IPS DF 4.7 (cell line): ENCODE data around the gene THRA.

Experiments used
- DNase-seq: peaks from one replicate; pipeline ENCODE4 v3.0.0-alpha.2; 2013; ENCODE audit warnings: low spot score; ENCODE audit errors: extremely low read depth

Gene THRA

DNA sequence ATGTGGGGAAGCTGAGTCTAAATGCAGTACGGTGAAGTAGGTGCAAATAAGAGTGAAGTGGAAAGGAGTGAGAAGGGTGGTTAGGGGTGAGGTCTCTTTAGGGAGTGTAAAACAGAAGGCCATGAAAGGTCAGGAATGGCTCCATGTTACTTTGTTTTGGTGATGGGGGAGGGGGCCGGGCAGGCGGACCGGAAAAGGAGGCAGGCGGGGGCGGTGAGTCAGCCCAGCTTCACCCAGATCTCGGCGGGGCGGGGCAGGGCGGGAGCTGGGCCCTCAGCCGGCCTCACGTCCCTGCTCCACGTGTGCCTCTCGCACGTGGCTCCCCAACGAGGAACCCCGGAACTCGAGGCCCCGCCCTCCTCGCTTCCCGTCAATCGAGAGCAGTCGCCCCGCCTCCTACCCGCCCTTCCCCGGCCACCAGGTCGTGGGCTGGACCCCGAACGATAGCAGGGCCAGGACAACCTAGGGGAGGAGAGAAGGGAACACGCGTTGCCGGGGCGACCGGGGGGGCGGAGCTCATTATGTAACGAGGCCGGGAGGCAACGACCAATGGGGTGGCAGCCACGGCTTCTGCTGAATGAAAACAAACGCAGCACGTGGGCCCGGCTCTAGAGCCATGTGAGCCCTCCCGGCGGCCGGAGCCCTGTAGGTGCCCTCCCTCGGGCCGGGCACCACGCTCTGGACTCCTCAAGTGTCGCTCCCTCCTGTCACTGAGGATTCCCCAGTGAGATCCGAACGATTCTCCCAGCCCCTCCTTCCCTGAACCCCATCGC is 36.3 kb downstream of the THRA start:
- DNase-seq, result no peak

- no peak for DNase-seq
These were observed 37.1 kb downstream of the THRA start for GRCh38 chr17:40099619-40100418.

- no peak for DNase-seq
These were observed 37.6 kb downstream of the THRA start, which contains the start of gene NR1D1 for GRCh38 chr17:40100419-40100668. TSS of gene NR1D1 (minus strand) at chr17:40100589. CDS start at chr17:40100094, 495 bp downstream.

DNA sequence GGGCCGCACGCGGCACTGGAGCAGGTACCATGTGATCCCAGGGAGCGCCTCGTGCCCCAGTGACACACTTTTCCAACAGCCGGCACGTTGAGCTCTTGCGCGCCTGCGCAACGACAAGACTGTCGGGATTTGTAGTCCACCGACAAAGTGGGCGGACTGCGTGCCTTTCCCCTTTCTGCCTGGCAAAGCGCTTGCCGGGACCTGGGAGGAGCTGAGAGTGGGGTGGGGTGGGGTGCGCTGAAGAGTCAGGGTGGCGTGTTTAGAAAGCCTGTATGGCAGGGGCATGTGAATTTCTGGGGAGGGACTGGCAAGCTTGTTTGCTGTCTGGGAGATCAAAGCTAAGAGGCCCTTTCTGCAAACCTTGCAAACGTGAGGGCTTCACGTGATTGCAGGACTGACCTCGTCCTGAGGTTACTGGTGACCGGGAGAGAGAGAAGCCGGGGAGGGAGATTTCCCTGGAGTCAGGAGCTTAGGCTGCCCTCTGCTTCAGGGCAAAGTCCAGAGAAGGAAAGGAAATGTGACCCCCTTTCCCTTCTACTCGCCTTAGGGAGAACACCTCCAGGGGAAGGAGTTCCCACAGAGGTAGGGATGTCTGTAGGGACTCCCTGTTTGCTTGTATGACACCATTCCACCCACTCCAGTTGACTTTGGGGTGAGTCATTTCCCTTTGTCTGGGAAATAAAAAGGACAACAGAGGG is 38.1 kb downstream of the THRA start:
- no peak for DNase-seq

- DNase-seq, result no peak
These were observed 38.8 kb downstream of the THRA start for GRCh38 chr17:40101367-40102210.

- no peak for DNase-seq
These were observed 40.4 kb downstream of the THRA start for GRCh38 chr17:40103071-40103661.

DNA sequence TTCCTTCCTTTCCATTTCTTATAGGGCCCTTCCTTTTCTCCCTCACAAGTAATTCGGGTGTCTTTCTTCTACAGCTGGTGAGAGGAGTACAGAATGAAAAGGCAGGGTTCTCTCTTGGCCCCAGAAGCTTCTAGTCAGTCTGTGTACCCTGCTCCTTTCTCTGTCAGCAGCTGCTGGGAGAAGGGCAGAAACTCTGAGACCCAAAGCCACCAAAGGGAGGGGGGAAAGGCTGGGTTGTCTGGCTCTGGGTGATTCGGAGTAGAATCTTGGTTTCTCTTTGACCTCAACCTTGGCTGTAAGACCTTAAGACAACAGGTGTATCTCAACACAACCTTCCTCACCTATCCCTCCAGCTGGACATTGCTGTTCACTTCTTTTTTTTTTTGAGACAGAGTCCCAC is 40.9 kb downstream of the THRA start:
- DNase-seq, result no peak

DNA sequence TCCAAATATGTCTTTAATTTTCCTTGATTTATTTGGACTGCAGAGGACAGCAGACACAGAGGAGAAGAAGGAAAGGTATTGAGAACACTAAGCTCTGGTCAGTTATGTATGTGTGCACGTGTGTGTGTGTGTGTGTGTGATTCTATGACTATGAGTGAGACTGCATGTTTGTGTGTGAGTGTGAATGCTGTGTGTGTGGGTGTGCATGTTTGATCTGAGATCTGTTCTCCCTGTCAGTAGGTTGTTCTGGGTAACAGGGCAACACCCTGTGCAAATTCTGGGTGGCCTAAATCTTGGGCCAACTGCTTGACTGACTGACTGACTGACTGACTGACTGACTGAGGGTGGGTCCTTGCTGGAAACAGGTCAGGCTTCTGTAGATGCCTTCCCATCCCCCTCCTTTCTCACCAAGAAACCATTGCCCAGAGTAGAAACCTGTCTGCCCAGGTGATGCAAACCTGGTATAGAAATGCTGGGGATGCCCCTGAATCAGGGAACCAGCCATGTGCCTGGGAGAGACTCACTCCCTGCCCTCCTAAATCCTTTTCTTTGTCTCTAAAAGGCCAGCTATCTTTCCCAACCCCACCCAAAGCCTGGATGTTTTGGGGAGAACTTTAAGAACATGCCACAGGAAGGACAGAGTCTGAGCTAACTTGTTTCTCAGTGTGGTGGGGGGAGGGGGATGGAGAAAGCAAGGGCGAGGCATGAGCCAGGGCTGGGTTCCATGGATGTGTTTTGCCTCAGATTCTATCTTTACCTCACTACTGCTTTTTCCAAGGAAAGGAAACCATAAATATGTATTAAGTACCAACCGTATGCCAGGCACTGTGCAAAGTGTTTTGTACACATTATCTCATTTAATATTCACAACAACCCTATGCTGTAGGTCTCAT is 42.1 kb downstream of the THRA start:
- DNase-seq, result no peak

- no peak for DNase-seq
These were observed 43.3 kb downstream of the THRA start for GRCh38 chr17:40105861-40106759.

DNA sequence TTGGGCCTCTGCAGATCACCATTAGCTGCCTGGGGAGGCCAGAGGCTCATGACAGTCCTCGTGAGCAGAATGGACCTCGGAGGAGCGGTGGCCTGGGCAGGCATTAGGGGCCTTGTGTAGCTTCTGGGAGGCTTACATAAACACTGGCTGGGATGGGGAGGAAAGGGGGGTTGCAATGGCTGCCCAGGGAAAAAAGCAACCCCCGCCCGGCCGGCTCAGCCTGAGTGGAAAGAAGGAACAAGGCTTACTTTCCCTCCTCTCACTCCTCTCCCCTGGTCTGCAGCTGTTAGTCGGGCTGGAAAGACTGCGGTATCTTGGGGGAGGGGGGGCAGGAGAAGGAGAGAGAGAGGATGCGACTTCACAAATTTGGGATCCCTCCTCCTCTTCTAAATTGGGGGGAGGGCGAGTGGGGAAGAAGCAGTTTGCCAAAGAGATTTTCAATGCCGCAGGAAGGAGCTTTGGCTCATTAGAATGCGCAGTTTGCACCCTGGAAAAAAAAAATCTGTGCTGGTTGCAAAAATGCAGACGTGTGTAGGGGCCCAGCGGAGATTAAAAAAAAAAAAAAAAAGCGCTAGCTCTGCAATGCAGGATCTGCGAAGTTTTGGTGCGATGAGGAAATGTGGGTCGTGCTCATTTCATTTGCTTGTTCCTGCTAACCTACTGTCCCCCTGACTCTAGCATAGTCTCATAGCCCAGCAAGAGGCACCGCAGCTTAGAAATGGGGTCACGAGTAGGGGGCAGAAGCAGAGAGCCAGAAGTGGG is 44.2 kb downstream of the THRA start:
- DNase-seq, result no peak

- DNase-seq, result no peak
These were observed 44.9 kb downstream of the THRA start for GRCh38 chr17:40107522-40108174.

DNA sequence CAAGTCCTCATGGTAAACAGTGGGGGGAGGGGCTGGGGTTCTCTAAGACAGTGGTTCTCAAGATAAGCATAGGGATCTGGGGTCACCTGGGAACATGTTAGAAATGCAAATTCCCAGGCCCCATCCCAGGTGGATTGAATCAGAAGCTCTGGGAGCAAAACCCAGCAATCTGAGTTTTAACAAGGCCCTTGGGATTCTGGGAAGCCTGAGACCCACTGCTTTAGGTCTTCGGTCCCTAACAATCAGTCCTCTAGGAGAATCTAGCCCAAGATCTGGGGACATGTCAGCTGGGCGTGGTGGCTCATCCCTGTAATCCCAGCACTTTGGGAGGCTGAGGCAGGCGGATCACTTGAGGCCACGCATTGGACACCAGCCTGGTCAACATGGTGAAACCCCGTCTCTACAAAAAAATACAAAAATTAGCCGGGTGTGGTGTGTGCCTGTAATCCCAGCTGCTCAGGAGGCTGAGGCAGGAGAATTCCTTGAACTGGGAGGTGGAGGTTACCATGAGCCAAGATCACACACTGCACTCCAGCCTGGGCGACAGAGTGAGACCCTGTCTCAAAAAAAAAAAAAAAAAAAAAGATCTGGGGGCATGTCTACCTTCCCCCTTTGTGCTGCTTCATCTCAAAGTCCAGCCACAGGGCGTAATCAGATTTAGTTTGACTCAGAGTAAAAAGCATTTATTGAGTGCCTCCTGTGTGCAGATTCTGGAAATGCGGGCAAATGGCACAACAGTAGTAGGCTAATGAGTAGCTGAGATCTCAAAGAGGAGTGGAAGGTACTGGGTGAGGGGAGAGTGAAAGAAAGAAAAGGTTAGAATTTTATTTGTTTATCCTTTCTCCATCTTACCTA is 46.4 kb downstream of the THRA start:
- no peak for DNase-seq

DNA sequence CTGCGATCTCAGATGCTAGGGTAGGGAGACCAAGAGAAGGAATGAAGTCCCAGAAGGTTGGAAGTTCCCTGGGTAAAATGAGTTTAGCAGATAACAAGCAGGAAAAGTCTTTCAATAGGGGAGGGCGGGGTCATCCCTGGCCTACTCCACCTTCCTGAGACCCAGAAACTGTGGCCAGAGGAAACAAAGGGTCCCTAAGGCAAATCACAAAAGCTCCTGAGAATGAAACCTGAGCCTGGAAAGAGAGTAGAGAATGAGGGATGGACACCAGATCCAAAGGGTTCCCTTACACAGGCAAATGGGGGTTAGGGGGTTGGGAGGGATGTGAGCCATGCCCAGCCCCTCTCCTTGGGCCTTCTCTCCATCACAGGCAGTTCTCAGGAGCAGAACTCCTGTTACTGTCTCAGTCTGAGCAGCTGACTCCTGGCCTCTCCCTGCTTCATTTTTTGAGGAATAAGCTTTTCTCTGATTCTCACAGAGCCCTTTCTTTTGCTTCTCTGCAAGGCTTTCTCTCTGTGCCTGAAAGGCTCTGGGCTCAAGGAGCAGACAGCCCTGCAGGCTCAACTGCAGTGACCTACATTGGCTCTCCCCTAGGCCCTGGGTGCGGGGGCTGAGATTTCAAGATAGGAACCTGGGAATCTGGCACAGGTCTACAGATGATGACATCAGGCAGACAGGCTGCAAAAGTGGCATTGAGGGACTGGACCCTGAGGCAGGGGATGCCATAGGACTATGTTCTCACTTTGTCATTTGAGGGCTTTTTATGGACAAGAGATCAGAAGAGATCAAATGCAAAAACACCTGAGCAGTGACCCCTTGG is 47.5 kb downstream of the THRA start:
- DNase-seq, result no peak

GRCh38 chr17:40111221-40112128 is 48.7 kb downstream of the THRA start:
- peak; percentile 90 for DNase-seq

DNA sequence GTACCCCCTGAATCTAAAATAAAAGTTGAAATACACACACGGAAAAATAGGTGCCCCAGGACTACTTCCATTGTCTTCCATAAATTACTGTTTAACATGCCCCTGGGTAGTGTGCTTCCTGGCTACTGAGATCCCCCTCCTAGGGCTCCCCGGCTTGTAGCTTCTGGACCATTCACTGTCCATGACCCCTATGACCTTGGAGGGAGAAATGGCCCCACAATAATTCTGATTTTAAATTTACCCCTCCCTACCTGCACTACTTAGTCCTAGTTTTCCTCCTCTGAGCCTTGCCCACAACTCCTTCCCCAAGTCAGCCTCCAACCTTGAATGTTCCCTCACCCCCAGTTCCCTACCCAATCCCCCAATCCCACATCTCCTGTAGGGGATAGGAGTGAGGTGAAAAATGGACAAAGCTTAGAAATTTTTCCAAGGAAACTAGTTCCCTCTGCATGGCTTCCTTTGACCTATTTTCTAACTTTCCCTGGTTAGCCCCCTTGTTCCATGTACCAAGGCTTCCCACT is 49.5 kb downstream of the THRA start:
- DNase-seq, result no peak
